Prostate gland (tissue), 2 donors: Measurements from ENCODE around the gene PUSL1.

Experiments used
- CTCF ChIP-seq, 4 experiments: fragments of 200-600 bp in 2 of 4; fragments of 450-650 bp in 2 of 4; sonication (generic) in 2 of 4; IDR thresholded peaks; 1 replicate in 3 of 4; 2 replicates in 1 of 4; pipeline ENCODE4 v1.5.1; 2016 to 2019; ENCODE audit warnings: antibody characterized with exemption in 4 of 4, mild to moderate bottlenecking in 2 of 4, moderate library complexity in 2 of 4
- POLR2AphosphoS5 ChIP-seq: sonication (generic); formaldehyde crosslinking; IDR thresholded peaks from one replicate; pipeline ENCODE4 v1.6.1; 2017; ENCODE audit warnings: antibody characterized with exemption

GRCh38 chr1:1282998-1283397 is 25.4 kb upstream of the PUSL1 start:
- TF ChIP-seq CTCF (IDR thresholded peaks at IDR 0.05) (no peak), POLR2AphosphoS5 (no peak)
